PC-9 (cell line): ENCODE data around the gene N4BP2L2.

Experiments
- EZH2 ChIP-seq: fragments of 200-600 bp; sonication (generic); IDR thresholded peaks from 2 replicates; pipeline ENCODE4 v1.8.0; 2017; ENCODE audit warnings: antibody characterized with exemption, low read depth
- TF ChIP-seq, protein P1 (sequence below): fragments of 200-600 bp; sonication (generic); conservative IDR thresholded peaks from 2 replicates; pipeline ENCODE4 v1.6.1; 2017; ENCODE audit warnings: mixed run types, antibody characterized with exemption, mild to moderate bottlenecking, moderate library complexity

DNA sequence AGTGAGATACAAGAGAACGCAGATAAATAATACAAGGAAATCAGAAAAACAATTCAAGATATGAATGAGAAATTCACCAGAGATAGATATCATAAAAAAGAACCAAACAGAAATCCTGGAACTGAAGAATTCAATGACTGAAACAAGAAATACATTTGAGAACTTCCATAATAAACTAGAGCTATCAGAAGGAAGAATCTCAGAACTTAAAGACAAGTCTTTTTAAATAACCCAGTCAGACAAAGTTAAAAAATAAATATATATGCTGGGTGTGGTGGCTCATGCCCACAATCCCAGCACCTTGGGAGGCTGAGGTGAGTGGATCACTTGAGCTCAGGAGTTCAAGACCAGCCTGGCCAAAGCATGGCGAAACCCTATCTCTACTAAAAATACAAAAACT is 82.0 kb downstream of the N4BP2L2 start:
- TF ChIP-seq, protein P1, sequence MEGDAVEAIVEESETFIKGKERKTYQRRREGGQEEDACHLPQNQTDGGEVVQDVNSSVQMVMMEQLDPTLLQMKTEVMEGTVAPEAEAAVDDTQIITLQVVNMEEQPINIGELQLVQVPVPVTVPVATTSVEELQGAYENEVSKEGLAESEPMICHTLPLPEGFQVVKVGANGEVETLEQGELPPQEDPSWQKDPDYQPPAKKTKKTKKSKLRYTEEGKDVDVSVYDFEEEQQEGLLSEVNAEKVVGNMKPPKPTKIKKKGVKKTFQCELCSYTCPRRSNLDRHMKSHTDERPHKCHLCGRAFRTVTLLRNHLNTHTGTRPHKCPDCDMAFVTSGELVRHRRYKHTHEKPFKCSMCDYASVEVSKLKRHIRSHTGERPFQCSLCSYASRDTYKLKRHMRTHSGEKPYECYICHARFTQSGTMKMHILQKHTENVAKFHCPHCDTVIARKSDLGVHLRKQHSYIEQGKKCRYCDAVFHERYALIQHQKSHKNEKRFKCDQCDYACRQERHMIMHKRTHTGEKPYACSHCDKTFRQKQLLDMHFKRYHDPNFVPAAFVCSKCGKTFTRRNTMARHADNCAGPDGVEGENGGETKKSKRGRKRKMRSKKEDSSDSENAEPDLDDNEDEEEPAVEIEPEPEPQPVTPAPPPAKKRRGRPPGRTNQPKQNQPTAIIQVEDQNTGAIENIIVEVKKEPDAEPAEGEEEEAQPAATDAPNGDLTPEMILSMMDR, result no peak
- no peak for TF ChIP-seq EZH2
